Endothelial cell of umbilical vein (primary cell): Measurements from ENCODE around the gene ARHGEF28.

Source experiments
- CTCF ChIP-seq, 2 donors: IDR thresholded peaks; 1 replicate in 1 of 2; 2 replicates in 1 of 2; pipeline ENCODE4 v1.5.1; 2011; ENCODE audit warnings: low read length in 2 of 2, mild to moderate bottlenecking in 2 of 2, moderate library complexity in 2 of 2, control low read depth in 1 of 2, inconsistent platforms in 1 of 2, low read depth in 1 of 2; ENCODE audit not compliant: insufficient read depth in 1 of 2; ENCODE audit errors: extremely low read depth in 1 of 2
- EZH2 ChIP-seq: IDR thresholded peaks from 2 replicates; pipeline ENCODE4 v1.6.1; 2012; ENCODE audit warnings: borderline replicate concordance, low read depth, mild to moderate bottlenecking, moderate library complexity, low read length, inconsistent platforms; ENCODE audit not compliant: severe bottlenecking
- FOS ChIP-seq: IDR thresholded peaks from 2 replicates; pipeline ENCODE4 v1.6.1; 2011; ENCODE audit warnings: mild to moderate bottlenecking, low read length, moderate library complexity, borderline replicate concordance; ENCODE audit not compliant: insufficient read depth
- POLR2A ChIP-seq: IDR thresholded peaks from 2 replicates; pipeline ENCODE4 v1.6.1; 2012; ENCODE audit warnings: low read depth, mild to moderate bottlenecking, control low read depth, low read length
- POLR2AphosphoS5 ChIP-seq: IDR thresholded peaks from 2 replicates; pipeline ENCODE4 v1.6.1; 2012; ENCODE audit warnings: low read depth, mild to moderate bottlenecking, control low read depth, low read length, moderate library complexity; ENCODE audit not compliant: insufficient read depth
- TF ChIP-seq, protein P1 (sequence below): IDR thresholded peaks from 2 replicates; pipeline ENCODE4 v1.6.1; 2011; ENCODE audit not compliant: insufficient read depth, insufficient read length

GRCh38 chr5:73701566-73701965, 75.6 kb downstream of the ARHGEF28 start:
- TF ChIP-seq POLR2AphosphoS5 (no peak), CTCF (IDR thresholded peaks at IDR 0.05; ENCODE audit: extremely low read depth in 1 of 2, insufficient read depth in 1 of 2, low read depth in 1 of 2, low read length in 2 of 2) (no peak), FOS (peak; percentile 5), EZH2 (no peak), POLR2A (no peak)
- TF ChIP-seq, protein P1, sequence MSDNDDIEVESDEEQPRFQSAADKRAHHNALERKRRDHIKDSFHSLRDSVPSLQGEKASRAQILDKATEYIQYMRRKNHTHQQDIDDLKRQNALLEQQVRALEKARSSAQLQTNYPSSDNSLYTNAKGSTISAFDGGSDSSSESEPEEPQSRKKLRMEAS = no peak
